ENCODE results near the gene RPP14. TPM values are rescaled to one million over a fixed set of nuclear protein-coding genes. Genes with fewer than 3 reads are reported as not detected.
A peak's percentile ranks its signal among the peaks of the same experiment; 100 is the strongest.
"Not testable (repeated sequence)": the region's sequence is repeated elsewhere in the genome, so short reads cannot be mapped to it uniquely, and the experiment has no call there.

Gene RPP14
- total and polyA plus RNA-seq, 12 donors, result 12.5 to 34.4 (median 23.2) TPM

GRCh38 chr3:58288011-58288728 is 17.9 kb upstream of the RPP14 start:
- H3K36me3 ChIP-seq, result peaks cover 0 to 51% (median 0%) of the 10 kb centered on the region in 9 donors
- H3K27me3 ChIP-seq, result no peaks in the 10 kb centered on the region
- TF ChIP-seq CTCF (IDR thresholded peaks at IDR 0.05), result no peak
- H3K4me1 ChIP-seq, result peaks cover 0 to 11% (median 0%) of the 10 kb centered on the region in 9 donors
- ATAC-seq (peak in 2 of 8 donors; percentile 32 to 47), DNase-seq (no peak)
- intact Hi-C loops (cut with DNase I), result no loop called here
- no peak overlapping the region for H3K27ac ChIP-seq
- no peaks in the 10 kb centered on the region for H3K9me3 ChIP-seq
- WGBS, 2 donors, result 58 to 75% methylated on average over 4 of the region's 4 CpGs
- no peak overlapping the region for H3K4me3 ChIP-seq

GRCh38 chr3:58288964-58289613 is 17.0 kb upstream of the RPP14 start:
- ATAC-seq; DNase-seq; H3K4me3 ChIP-seq; intact Hi-C loops (cut with DNase I); H3K27ac ChIP-seq; H3K27me3 ChIP-seq; H3K9me3 ChIP-seq: not testable (repeated sequence)
- WGBS, 2 donors, result 82 to 94% methylated on average over 3 of the region's 4 CpGs
- Histone ChIP-seq H3K36me3 (peaks cover 0 to 51% (median 0%) of the 10 kb centered on the region in 9 donors), H3K4me1 (peaks cover 0 to 11% (median 0%) of the 10 kb centered on the region in 9 donors)

- not testable (repeated sequence) for DNase-seq, H3K9me3 ChIP-seq, H3K4me1 ChIP-seq, ATAC-seq, H3K27me3 ChIP-seq, H3K27ac ChIP-seq, H3K4me3 ChIP-seq
- intact Hi-C loops (cut with DNase I), result loop anchor here in 2 of 10 donors (10.0 kb wide), 2 partner anchors 46 to 56 kb away; partner anchors contain the start of gene ABHD6 (in 1 of the 2)
- WGBS, 2 donors, result 95 to 98% methylated on average over 14 to 32 of the region's 33 CpGs
- peaks cover 0 to 43% (median 0%) of the 10 kb centered on the region in 9 donors for H3K36me3 ChIP-seq
Measured at GRCh38 chr3:58290446-58290845, 15.6 kb upstream of the RPP14 start.

- Histone ChIP-seq H3K4me3 (no peak overlapping the region), H3K9me3 (peaks cover 0 to 7% (median 0%) of the 10 kb centered on the region in 11 donors), H3K36me3 (peaks cover 0 to 32% (median 0%) of the 10 kb centered on the region in 9 donors), H3K4me1 (peaks cover 0 to 7% (median 0%) of the 10 kb centered on the region in 9 donors), H3K27me3 (no peaks in the 10 kb centered on the region), H3K27ac (no peak overlapping the region)
- TF ChIP-seq CTCF (IDR thresholded peaks at IDR 0.05), result no peak
- no peak for DNase-seq
- 81 to 93% methylated on average over 9 of the region's 9 CpGs for WGBS, 2 donors
- no peak for ATAC-seq
- intact Hi-C loops (cut with DNase I), result loop anchor here in 2 of 10 donors (10.0 kb wide), 2 partner anchors 47 to 57 kb away; partner anchors contain the start of gene ABHD6 (in 1 of the 2)
Measured at GRCh38 chr3:58291671-58292338, 14.2 kb upstream of the RPP14 start.

GRCh38 chr3:58292866-58293265 is 13.2 kb upstream of the RPP14 start:
- Histone ChIP-seq H3K4me3 (no peak overlapping the region), H3K27ac (no peak overlapping the region), H3K9me3 (peaks cover 0 to 7% (median 0%) of the 10 kb centered on the region in 11 donors), H3K36me3 (peaks cover 0 to 21% (median 0%) of the 10 kb centered on the region in 9 donors), H3K4me1 (peaks cover 0 to 1% (median 0%) of the 10 kb centered on the region in 9 donors), H3K27me3 (no peaks in the 10 kb centered on the region)
- 88 to 94% methylated on average over 10 of the region's 10 CpGs for WGBS, 2 donors
- TF ChIP-seq CTCF (IDR thresholded peaks at IDR 0.05), result no peak
- DNase-seq (no peak), ATAC-seq (peak in 1 of 8 donors; percentile 14)
- intact Hi-C loops (cut with DNase I), result loop anchor here in 2 of 10 donors (10.0 kb wide), 2 partner anchors 48 to 58 kb away; partner anchors contain the start of gene ABHD6 (in 1 of the 2)
